Hepatocyte (in vitro differentiated cells): ENCODE measurements around the gene CTBP2.

Experiments
- EZH2 ChIP-seq: fragments of 200-600 bp; sonication (generic); IDR thresholded peaks from 2 replicates; pipeline ENCODE4 v1.6.1; 2016; ENCODE audit warnings: antibody characterized with exemption, mild to moderate bottlenecking, borderline replicate concordance
- TF ChIP-seq, protein P1 (sequence below): fragments of 200-600 bp; sonication (generic); IDR thresholded peaks from 2 replicates; pipeline ENCODE4 v1.5.1; 2016; ENCODE audit warnings: antibody characterized with exemption, mild to moderate bottlenecking; ENCODE audit not compliant: poor library complexity

DNA sequence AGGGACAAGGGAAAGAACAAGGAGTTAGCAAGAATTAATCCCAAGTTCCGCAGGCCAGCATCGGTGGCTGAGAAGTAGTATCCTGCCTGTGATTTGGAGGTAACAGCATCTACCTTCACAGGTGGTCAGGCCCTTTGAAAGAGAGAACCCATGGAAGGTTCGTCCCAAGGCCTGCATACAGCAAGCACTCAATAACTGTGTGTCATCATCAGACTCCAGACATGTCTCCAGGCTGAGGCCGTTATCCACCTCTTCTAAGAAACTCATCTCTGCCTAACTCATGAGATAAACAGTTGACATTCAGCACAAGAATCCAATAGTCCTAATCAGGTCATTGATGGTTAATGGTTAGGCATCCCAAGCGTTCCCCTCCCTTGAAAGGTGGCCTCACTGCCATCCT, 45.0 kb downstream of the CTBP2 start:
- TF ChIP-seq, protein P1, sequence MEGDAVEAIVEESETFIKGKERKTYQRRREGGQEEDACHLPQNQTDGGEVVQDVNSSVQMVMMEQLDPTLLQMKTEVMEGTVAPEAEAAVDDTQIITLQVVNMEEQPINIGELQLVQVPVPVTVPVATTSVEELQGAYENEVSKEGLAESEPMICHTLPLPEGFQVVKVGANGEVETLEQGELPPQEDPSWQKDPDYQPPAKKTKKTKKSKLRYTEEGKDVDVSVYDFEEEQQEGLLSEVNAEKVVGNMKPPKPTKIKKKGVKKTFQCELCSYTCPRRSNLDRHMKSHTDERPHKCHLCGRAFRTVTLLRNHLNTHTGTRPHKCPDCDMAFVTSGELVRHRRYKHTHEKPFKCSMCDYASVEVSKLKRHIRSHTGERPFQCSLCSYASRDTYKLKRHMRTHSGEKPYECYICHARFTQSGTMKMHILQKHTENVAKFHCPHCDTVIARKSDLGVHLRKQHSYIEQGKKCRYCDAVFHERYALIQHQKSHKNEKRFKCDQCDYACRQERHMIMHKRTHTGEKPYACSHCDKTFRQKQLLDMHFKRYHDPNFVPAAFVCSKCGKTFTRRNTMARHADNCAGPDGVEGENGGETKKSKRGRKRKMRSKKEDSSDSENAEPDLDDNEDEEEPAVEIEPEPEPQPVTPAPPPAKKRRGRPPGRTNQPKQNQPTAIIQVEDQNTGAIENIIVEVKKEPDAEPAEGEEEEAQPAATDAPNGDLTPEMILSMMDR: no peak
- no peak for TF ChIP-seq EZH2
